ENCODE data around the gene CTPS2. TPM values are rescaled to one million over a fixed set of nuclear protein-coding genes. Genes with fewer than 3 reads are reported as not detected.
"Not testable (repeated sequence)": the region's sequence is repeated elsewhere in the genome, so short reads cannot be mapped to it uniquely, and the experiment has no call there.

The CTPS2 gene
- total RNA-seq, 3 donors from 2014 or later, result 12.3 to 26.3 (median 21.0) TPM

GRCh38 chrX:16579517-16579916, 133.0 kb downstream of the CTPS2 start:
- Histone ChIP-seq H3K36me3 (no peaks in the 10 kb centered on the region), H3K27ac (no peak overlapping the region), H3K4me3 (no peak overlapping the region), H3K9me3 (peaks cover 0 to 28% of the 10 kb centered on the region in 2 donors), H3K27me3 (peaks cover 0 to 7% of the 10 kb centered on the region in 2 donors), H3K4me1 (no peaks in the 10 kb centered on the region)
- DNase-seq (ENCODE audit: low spot score in 2 of 2), result no peak
- intact Hi-C loops (cut with DNase I; ENCODE audit: low total_unique reads), result no loop called here
- TF ChIP-seq POLR2A (IDR thresholded peaks at IDR 0.05), result no peak
- no peak for TF ChIP-seq POLR2AphosphoS5 (IDR thresholded peaks at IDR 0.05)

GRCh38 chrX:16578218-16578617, 134.3 kb downstream of the CTPS2 start:
- TF ChIP-seq POLR2A (IDR thresholded peaks at IDR 0.05) (no peak), CTCF (IDR thresholded peaks at IDR 0.05) (no peak), POLR2AphosphoS5 (IDR thresholded peaks at IDR 0.05) (no peak)
- H3K9me3 ChIP-seq, result peaks cover 0 to 25% of the 10 kb centered on the region in 2 donors
- no peak for DNase-seq (ENCODE audit: low spot score in 2 of 2)
- no peak overlapping the region for H3K4me3 ChIP-seq
- H3K27me3 ChIP-seq, result peaks cover 0 to 7% of the 10 kb centered on the region in 2 donors
- no peak overlapping the region for H3K27ac ChIP-seq
- no peaks in the 10 kb centered on the region for H3K4me1 ChIP-seq
- intact Hi-C loops (cut with DNase I; ENCODE audit: low total_unique reads), result no loop called here
- no peaks in the 10 kb centered on the region for H3K36me3 ChIP-seq

- no peak for DNase-seq (ENCODE audit: low spot score in 2 of 2)
- H3K9me3 ChIP-seq, result peaks cover 0 to 18% of the 10 kb centered on the region in 2 donors
- H3K36me3 ChIP-seq, result no peaks in the 10 kb centered on the region
- no peak overlapping the region for H3K4me3 ChIP-seq
- TF ChIP-seq POLR2A (IDR thresholded peaks at IDR 0.05), result no peak
- peaks cover 0 to 7% of the 10 kb centered on the region in 2 donors for H3K27me3 ChIP-seq
- no peaks in the 10 kb centered on the region for H3K4me1 ChIP-seq
- no peak overlapping the region for H3K27ac ChIP-seq
- intact Hi-C loops (cut with DNase I; ENCODE audit: low total_unique reads), result no loop called here
Measured at GRCh38 chrX:16577483-16578029, 134.9 kb downstream of the CTPS2 start.

GRCh38 chrX:16575388-16575787, 137.1 kb downstream of the CTPS2 start:
- H3K4me3 ChIP-seq; H3K36me3 ChIP-seq; H3K27me3 ChIP-seq; H3K27ac ChIP-seq; intact Hi-C loops (cut with DNase I; ENCODE audit: low total_unique reads); H3K4me1 ChIP-seq; DNase-seq (ENCODE audit: low spot score in 2 of 2); H3K9me3 ChIP-seq: not testable (repeated sequence)

- intact Hi-C loops (cut with DNase I; ENCODE audit: low total_unique reads), result no loop called here
- Histone ChIP-seq H3K4me1 (no peaks in the 10 kb centered on the region), H3K27ac (no peak overlapping the region), H3K27me3 (peaks cover 0 to 5% of the 10 kb centered on the region in 2 donors), H3K4me3 (no peak overlapping the region), H3K9me3 (no peaks in the 10 kb centered on the region), H3K36me3 (no peaks in the 10 kb centered on the region)
- TF ChIP-seq CTCF (IDR thresholded peaks at IDR 0.05) (no peak), POLR2AphosphoS5 (IDR thresholded peaks at IDR 0.05) (no peak), POLR2A (IDR thresholded peaks at IDR 0.05) (no peak)
- no peak for DNase-seq (ENCODE audit: low spot score in 2 of 2)
Measured at GRCh38 chrX:16573781-16574180, 138.7 kb downstream of the CTPS2 start.

GRCh38 chrX:16567681-16568080, 144.8 kb downstream of the CTPS2 start:
- Histone ChIP-seq H3K4me1 (no peaks in the 10 kb centered on the region), H3K27ac (no peak overlapping the region), H3K9me3 (no peaks in the 10 kb centered on the region), H3K4me3 (no peak overlapping the region), H3K27me3 (peaks cover 0 to 7% of the 10 kb centered on the region in 2 donors), H3K36me3 (no peaks in the 10 kb centered on the region)
- no peak for TF ChIP-seq CTCF (IDR thresholded peaks at IDR 0.05)
- no peak for TF ChIP-seq POLR2A (IDR thresholded peaks at IDR 0.05)
- TF ChIP-seq POLR2AphosphoS5 (IDR thresholded peaks at IDR 0.05), result no peak
- DNase-seq (ENCODE audit: low spot score in 2 of 2), result no peak
- intact Hi-C loops (cut with DNase I; ENCODE audit: low total_unique reads), result no loop called here

GRCh38 chrX:16566571-16566970, 145.9 kb downstream of the CTPS2 start:
- Histone ChIP-seq H3K4me3 (no peak overlapping the region), H3K27ac (no peak overlapping the region), H3K4me1 (no peaks in the 10 kb centered on the region), H3K27me3 (peaks cover 0 to 7% of the 10 kb centered on the region in 2 donors), H3K36me3 (no peaks in the 10 kb centered on the region), H3K9me3 (no peaks in the 10 kb centered on the region)
- intact Hi-C loops (cut with DNase I; ENCODE audit: low total_unique reads), result no loop called here
- no peak for DNase-seq (ENCODE audit: low spot score in 2 of 2)
- TF ChIP-seq CTCF (IDR thresholded peaks at IDR 0.05) (no peak), POLR2A (IDR thresholded peaks at IDR 0.05) (no peak), POLR2AphosphoS5 (IDR thresholded peaks at IDR 0.05) (no peak)

All from breast epithelium (tissue), 4 donors.